ENCODE data around the gene VPS52. TPM values are rescaled to one million over a fixed set of nuclear protein-coding genes. Genes with fewer than 3 reads are reported as not detected.

VPS52 gene
- total RNA-seq, 1 donor from 2014 or later, result 42.2 TPM

- intact Hi-C loops (cut with DNase I), result no loop called here
- H3K4me3 ChIP-seq, result peak overlapping the region; percentile 73 to 93
- H3K36me3 ChIP-seq, result no peaks in the 10 kb centered on the region
- no peaks in the 10 kb centered on the region for H3K27me3 ChIP-seq
- peaks cover 54% of the 10 kb centered on the region for H3K4me1 ChIP-seq
- peak overlapping the region; percentile 99 for H3K27ac ChIP-seq
- peak in 1 of 2 donors; percentile 87 for DNase-seq (ENCODE audit: extremely low spot score in 2 of 2)
- TF ChIP-seq CTCF (IDR thresholded peaks at IDR 0.05) (no peak), POLR2A (IDR thresholded peaks at IDR 0.05) (no peak), POLR2AphosphoS5 (IDR thresholded peaks at IDR 0.05; ENCODE audit: insufficient read depth in 1 of 2, low read depth in 1 of 2) (no peak)
- no peaks in the 10 kb centered on the region for H3K9me3 ChIP-seq
Measured at GRCh38 chr6:33313105-33313708, 41.5 kb upstream of the VPS52 start.

GRCh38 chr6:33312361-33313104, 40.9 kb upstream of the VPS52 start:
- Histone ChIP-seq H3K27me3 (no peaks in the 10 kb centered on the region), H3K36me3 (no peaks in the 10 kb centered on the region), H3K4me3 (peak overlapping the region; percentile 73 to 93), H3K4me1 (peaks cover 52% of the 10 kb centered on the region), H3K9me3 (no peaks in the 10 kb centered on the region), H3K27ac (peak overlapping the region; percentile 99)
- intact Hi-C loops (cut with DNase I), result no loop called here
- TF ChIP-seq POLR2A (IDR thresholded peaks at IDR 0.05) (no peak), POLR2AphosphoS5 (IDR thresholded peaks at IDR 0.05; ENCODE audit: insufficient read depth in 1 of 2, low read depth in 1 of 2) (peak; percentile 29 to 58), CTCF (IDR thresholded peaks at IDR 0.05) (no peak)
- peak in 1 of 2 donors; percentile 92 for DNase-seq (ENCODE audit: extremely low spot score in 2 of 2)

GRCh38 chr6:33306356-33306755, 34.7 kb upstream of the VPS52 start:
- Histone ChIP-seq H3K9me3 (no peaks in the 10 kb centered on the region), H3K27ac (no peak overlapping the region), H3K4me3 (no peak overlapping the region), H3K36me3 (peaks cover 0 to 33% of the 10 kb centered on the region in 2 donors), H3K4me1 (peaks cover 6% of the 10 kb centered on the region), H3K27me3 (no peaks in the 10 kb centered on the region)
- TF ChIP-seq POLR2AphosphoS5 (IDR thresholded peaks at IDR 0.05; ENCODE audit: insufficient read depth in 1 of 2, low read depth in 1 of 2), result no peak
- no peak for TF ChIP-seq CTCF (IDR thresholded peaks at IDR 0.05)
- no peak for TF ChIP-seq POLR2A (IDR thresholded peaks at IDR 0.05)
- DNase-seq (ENCODE audit: extremely low spot score in 2 of 2), result no peak
- intact Hi-C loops (cut with DNase I), result no loop called here

GRCh38 chr6:33305052-33305451, 33.4 kb upstream of the VPS52 start:
- peaks cover 8% of the 10 kb centered on the region for H3K4me1 ChIP-seq
- TF ChIP-seq POLR2A (IDR thresholded peaks at IDR 0.05) (no peak), POLR2AphosphoS5 (IDR thresholded peaks at IDR 0.05; ENCODE audit: insufficient read depth in 1 of 2, low read depth in 1 of 2) (no peak), CTCF (IDR thresholded peaks at IDR 0.05) (no peak)
- H3K9me3 ChIP-seq, result no peaks in the 10 kb centered on the region
- H3K27ac ChIP-seq, result no peak overlapping the region
- H3K36me3 ChIP-seq, result peaks cover 0 to 33% of the 10 kb centered on the region in 2 donors
- H3K4me3 ChIP-seq, result no peak overlapping the region
- DNase-seq (ENCODE audit: extremely low spot score in 2 of 2), result no peak
- H3K27me3 ChIP-seq, result no peaks in the 10 kb centered on the region
- intact Hi-C loops (cut with DNase I), result no loop called here

GRCh38 chr6:33304216-33304615, 32.5 kb upstream of the VPS52 start:
- no peaks in the 10 kb centered on the region for H3K27me3 ChIP-seq
- H3K4me3 ChIP-seq, result no peak overlapping the region
- H3K4me1 ChIP-seq, result peaks cover 12% of the 10 kb centered on the region
- no peak for DNase-seq (ENCODE audit: extremely low spot score in 2 of 2)
- intact Hi-C loops (cut with DNase I), result no loop called here
- no peaks in the 10 kb centered on the region for H3K9me3 ChIP-seq
- no peak overlapping the region for H3K27ac ChIP-seq
- peaks cover 0 to 33% of the 10 kb centered on the region in 2 donors for H3K36me3 ChIP-seq
- TF ChIP-seq CTCF (IDR thresholded peaks at IDR 0.05) (no peak), POLR2AphosphoS5 (IDR thresholded peaks at IDR 0.05; ENCODE audit: insufficient read depth in 1 of 2, low read depth in 1 of 2) (no peak), POLR2A (IDR thresholded peaks at IDR 0.05) (no peak)
